RKO (cell line): ENCODE measurements around the gene GATAD2A.
"Not testable (repeated sequence)": the region's sequence is repeated elsewhere in the genome, so short reads cannot be mapped to it uniquely, and the experiment has no call there.

ENCODE experiments used
- DNase-seq: peaks from one replicate; pipeline ENCODE4 v3.0.0-alpha.2; 2016; ENCODE audit warnings: low spot score

Gene GATAD2A

DNA sequence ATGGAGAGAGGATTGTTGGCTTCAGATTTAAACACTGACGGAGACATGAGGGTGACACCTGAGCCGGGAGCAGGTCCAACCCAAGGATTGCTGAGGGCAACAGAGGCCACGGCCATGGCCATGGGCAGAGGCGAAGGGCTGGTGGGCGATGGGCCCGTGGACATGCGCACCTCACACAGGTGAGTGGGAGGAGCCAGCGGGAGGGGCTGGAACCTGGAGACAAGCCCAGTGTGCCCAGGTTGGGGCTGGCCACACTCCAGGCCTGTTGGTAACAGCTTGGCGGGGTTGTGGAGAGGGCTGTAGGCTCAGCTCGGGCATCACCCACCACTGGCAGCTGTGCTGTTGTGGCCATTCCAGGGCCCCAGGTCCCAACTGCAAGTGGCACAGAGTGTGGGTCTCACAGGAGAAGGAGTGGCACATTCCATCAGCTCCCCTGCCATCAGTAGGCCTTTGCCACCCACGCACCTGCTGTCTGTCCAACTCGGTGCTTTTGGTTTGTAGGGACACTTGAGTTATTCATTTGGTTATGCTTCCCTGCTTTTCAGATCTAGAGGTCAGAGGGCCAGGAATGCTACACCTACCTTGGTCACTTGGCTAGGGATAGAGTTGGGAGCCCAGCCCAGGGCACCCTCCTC is 60.1 kb downstream of the GATAD2A start:
- DNase-seq, result no peak

DNA sequence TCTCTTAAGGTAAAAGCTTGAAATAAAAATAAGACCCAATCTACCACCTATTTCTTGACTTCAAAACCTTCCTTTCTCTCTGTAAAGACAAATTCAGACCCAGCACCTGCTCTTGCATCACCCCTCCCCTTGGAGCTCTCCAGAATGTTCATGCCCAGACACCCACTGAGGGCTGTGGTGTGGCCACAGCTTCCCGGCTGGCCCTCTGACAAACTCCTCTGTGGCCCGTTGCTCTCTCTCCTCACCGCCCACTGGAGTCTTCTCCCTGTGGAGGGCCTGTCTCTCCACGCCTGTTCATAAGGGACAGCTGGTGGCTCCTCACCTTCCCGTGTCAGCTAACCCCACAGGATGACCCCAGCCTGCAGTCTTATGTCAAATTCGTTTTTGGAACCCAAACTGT is 60.7 kb downstream of the GATAD2A start:
- no peak for DNase-seq

DNA sequence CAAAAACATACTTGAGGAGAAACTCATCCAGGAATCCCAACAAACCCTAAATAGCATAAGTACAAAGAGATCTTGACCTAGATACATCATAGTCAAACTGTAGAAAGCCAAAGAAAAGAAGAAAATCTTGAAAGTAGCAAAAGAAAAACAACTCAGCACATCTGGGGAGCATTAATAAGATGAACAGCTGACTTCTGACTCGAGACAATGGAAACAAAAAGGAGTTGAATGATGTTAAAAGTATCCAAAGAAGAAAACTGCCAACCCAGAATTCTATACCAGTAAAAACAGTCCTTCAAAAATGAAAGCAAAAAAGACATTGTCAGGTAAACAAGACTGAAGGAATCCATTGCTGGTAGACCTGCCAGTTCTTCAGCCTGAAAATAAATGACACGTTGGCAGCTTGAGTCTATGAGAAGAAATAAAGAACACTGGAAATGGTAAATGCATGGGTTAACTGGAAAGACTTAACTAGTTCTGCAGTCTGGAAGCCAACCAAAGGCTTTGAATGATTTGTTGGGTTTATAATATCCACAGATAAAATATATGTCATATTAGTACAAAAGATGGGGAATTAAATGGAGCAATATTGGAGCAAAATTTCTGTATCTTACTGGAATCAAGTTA is 63.1 kb downstream of the GATAD2A start:
- DNase-seq, result no peak

DNA sequence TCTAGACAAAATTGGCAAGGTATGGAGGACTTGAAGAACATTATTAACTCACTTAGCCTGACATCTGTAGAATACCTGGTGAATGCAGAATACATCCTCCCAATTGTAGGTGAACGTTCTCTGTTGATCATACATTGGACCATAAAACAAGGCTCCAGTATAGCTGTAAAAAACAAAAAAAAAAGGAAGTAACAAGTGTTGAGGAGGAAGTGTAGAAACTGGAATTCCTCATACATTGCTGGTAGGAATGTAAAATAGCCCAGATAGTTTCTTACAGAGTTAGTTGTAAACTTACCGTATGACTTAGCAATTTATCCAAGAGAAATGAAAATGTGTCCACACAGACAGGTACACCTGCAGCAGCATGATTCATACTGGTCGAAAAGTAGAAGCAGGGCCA is 65.1 kb downstream of the GATAD2A start:
- no peak for DNase-seq

DNA sequence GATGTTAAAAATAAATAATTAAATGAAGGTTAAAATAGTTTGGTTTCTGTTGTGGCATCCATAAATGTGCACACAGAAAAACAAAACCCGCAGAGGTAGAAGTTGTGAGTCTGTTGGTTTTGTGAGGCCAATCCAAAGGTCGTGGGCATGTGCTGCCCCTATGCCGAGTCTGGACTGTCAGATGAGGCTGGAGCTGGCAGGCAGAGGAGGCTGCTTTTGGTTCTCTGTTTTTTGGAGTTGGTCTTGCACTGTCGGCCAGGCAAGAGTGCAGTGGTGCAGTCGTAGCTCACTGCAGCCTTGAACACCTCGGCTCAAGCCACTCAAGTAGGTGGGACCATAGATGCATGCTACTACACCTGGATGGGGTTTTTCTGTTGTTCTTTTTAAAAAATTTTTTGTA is 66.2 kb downstream of the GATAD2A start:
- DNase-seq, result no peak

DNA sequence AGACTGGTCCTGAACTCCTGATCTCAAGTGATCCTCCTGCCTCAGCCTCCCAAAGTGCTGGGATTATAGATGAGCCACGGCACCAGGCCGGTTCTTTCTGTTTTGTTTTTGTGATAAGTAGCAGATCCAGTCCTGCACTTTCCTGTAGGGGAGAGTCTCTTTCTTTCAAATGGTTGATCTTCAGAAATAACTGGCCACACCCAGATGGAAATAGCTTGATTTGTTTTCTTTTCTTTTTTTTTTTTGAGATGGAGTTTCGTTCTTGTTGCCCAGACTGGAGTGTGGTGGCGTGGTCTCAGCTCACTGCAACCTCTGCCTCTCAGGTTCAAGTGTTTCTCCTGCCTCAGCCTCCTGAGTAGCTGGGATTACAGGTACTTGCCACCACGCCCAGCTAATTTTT is 66.6 kb downstream of the GATAD2A start:
- not testable (repeated sequence) for DNase-seq

DNA sequence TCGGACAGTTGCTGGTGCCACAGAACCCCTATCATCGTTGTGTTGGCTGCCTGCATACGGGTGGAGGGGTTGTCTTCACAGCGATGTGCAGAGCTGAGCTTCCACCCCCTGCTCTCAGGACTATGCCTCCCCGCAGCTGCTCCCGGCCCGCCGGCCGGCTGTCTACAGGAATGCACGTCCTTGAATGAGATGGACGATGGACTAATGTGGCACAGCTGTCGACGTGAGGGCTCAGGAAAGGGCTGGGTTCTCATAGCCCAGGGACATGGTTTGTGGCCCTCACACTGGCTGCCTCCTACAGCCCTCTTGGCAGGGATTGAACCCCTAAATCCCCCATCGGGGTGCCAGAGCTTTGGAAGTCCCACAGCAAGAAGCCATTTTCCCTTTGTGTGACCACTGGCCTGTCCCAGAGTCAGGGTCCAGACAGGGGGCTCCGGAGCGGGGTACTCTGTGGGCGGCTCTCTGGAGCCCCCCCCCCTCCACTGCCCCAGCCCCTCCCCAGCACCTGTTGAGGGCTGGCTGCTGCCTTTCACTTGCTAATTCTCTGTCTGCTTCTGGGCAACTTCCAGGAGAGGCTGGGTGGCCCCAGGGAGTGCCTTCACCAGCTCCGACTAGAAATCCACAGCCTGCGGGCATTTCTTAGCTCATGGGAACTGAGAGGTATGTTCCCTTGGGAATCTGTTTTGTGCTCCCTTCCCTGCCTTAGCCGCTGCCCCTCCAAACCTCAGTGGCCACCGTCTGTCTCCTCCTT is 69.7 kb downstream of the GATAD2A start:
- no peak for DNase-seq

DNA sequence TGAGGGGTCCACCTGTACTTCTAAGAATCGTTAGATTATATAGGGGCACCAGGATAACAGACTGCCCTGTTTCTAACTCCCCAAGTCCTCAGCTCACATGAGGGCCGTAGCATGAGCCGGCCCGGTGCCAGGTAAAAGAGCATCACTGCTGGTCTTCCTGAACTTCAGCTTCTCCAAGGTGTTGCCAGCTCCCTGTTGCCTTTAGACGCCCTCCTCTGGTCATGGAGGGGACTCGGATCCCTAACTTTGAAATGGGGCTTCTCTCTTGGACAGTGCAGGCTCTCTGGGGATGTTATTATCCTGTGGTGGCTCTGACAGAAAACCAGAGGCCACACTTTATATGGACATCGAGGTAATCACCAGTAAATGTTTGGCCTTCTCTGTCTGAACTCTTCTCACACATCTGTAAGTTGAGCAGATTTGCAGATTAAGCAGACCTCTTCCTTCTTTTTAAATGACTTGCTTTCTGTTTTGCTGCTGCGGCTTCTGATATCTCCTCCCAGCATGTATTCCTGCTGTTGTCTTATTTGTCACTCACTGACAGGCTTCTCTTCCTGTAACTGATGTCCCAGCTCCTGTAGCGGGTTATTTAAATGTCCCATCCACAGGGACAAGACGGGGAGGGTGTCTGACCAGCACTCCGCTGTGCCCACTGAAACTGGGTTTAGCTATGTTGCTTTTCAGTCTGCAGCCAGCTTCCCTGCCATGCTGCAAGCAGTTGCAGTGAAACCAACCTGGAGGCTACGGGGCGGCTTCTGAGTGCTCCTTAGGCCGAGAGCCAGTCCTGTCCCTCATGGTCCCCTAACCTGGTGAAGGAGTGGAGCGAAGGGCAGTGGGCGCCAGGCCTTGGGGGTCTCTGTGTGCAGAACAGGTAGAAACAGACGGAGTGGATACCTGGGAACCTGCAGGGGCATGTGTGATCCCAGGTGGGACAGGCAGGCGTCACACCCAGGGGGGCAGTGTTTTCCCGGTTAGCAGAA is 70.7 kb downstream of the GATAD2A start:
- DNase-seq, result no peak

DNA sequence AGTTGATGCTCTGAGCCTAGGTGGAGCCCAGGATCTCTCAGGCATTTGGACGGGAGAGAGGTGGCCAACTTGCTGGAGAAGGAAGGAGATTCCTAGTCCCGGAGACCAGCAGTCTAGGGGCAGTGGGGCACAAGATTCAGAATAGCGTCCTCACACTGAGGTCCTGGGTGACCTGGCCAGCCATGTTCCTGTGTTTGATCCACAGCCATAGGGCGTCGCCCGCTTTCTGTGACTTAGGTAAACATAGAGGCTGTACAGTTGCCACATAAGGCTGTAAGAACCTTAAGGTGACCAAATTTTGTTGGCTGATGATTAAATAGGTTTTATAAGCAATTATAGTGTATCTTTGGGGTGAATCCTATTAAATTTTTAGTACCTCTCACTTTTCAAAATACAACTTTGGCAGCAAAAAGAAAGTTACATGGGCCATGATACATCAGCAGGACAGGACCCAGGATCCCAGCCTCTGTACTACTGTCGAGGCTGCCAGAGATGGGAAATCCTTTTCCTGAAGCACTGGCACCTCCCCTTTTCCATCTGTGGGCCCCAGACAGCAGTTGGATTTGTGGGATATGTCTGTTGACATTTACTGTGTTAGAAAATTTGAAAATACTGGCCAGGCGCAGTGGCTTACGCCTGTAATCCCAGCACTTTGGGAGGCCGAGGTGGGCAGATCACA is 72.4 kb downstream of the GATAD2A start:
- no peak for DNase-seq

DNA sequence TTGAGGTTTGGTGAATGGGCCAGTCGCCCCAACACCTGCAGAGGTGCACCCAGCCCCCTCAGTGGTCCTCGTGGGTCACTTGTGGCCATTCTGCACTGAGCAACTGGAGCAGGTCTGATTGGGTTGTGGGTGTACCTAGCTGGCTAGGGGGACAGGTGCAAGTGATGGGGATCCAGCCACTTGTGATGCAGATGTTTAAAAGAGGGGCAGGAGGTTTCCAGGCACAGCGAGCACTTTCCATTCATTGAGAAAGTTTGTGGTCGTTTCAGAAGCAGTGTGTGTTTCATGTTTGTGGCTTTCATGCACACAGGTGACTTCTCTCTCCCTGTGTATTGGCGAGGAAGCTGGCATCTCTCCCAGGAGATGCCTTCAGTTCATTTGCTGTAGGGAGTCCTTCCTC is 75.2 kb downstream of the GATAD2A start:
- DNase-seq, result no peak

DNA sequence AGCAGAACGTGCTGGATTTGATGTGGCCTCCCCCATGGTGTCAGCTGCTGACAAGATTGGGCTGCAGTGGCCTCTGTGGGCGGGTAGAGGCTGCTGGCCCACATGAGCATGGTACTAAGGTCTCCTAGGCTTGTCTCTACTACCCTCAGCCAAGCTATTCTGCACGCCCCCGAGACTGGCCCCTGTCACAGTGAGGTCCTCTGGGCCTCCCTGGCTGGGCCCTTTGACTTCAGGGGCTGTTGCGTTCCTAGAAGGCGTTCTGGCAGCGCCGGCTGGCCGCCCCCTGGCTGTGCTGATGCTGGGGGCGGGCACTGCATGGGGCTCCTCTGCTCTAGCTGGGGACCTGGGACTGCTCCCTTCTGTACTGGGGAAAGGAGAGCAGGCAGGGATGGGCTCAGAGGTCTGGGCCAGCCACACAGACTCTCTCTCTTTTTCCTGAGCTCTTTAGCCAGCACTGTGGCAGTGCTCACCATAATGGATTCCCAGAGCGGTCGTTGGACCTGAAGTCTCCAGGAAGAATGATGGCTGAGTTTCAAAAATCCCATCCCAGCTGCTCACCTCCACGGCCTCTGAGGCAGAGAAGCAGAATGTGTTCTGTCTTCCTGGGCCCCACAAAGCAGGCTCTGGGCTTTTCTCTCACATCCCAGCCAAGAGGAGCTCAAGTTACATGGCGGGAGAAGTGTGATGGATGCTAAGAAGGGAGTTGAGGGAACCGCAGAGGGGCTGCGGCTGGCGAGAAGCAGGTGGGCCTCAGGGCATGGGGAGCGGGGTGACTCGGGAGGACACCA is 77.5 kb downstream of the GATAD2A start:
- no peak for DNase-seq

DNA sequence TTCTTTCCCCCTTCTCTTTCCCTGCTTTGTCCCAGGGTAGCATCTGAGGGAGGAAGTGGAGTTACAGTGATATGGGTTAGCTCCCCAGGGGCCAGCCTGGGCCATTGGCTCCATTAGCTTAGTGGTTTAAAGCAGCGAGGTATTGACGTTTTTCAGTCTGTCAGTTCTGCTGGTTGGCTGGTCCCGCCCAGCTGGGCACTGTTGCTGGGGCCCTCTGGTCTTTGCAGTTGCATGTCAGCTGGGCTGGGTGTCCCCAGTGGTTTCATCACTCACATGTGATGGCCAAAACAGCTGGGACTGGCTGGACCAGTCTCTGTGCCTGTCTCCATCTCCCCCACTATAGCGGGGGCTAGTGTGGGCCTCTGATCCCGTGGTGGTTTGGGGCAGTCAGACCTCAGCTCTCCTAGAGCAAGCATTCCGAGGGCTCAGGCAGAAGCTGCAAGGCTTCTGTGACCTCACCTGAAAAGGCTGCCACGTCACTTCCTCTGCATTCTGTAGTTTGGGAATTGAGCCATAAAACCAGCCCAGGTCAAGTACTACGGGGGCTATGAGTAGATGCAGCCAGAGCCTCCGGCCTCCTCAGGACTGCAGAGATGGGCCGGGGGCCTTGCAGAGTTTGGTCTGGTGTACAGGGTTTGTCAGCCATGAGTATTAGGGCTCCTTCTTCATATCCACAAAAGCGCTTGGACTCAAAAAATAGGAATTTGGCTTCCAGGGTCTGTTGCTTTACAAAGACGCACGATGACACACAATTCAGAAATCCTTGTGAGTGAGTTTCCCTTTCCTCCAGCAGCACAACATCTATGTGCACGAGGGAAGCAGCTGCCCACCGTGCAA is 79.9 kb downstream of the GATAD2A start:
- DNase-seq, result no peak

DNA sequence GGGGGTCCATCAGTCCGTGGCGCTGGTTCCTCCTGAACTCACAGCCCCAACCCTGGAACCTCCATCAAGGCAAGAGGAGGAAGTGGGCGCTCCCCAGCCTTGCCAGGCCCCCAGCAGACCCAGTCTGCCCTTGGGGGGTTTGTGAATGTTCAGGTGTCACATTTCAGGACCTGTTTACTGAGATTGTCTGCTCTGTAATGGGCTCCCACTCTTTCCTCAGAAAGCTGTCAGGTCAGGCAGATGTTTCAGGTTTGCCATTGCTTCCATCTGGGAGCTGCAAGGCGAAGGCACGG is 80.5 kb downstream of the GATAD2A start:
- no peak for DNase-seq

DNA sequence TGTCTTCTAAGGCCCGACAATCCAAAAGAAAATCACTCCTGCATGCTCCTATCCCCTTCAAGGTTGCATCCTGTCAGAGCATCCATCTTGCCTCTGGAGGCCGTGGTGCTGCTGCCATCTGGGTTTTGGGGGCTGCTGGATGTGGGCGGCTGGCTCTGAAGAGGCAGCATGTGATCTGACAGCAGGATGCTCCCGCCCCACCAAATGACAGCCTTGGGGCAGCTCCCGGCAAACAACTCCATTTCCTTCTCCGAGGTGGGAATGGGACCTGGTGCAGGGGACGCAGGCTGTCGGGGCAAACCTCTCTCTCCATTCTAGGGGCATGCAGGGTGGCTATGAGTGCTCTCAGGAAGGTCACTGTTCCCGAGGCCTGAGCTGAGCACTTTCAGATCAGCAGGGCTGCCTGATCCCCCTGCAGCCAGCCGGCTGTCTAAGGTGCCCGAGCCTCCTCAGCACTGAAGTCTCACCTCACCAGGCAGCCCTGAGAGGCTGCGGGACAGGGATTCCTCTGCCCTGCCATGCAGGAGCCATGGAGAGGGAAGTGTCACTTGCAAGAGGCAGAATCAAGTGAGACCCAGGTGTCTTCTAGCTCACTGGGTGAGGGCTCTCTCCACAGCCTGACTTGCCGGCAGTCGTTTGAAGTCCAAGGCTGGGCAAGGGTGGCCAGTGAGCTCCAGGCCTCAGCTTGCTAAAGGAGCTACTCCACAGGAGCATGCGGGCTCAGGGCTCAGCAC is 81.0 kb downstream of the GATAD2A start:
- no peak for DNase-seq

DNA sequence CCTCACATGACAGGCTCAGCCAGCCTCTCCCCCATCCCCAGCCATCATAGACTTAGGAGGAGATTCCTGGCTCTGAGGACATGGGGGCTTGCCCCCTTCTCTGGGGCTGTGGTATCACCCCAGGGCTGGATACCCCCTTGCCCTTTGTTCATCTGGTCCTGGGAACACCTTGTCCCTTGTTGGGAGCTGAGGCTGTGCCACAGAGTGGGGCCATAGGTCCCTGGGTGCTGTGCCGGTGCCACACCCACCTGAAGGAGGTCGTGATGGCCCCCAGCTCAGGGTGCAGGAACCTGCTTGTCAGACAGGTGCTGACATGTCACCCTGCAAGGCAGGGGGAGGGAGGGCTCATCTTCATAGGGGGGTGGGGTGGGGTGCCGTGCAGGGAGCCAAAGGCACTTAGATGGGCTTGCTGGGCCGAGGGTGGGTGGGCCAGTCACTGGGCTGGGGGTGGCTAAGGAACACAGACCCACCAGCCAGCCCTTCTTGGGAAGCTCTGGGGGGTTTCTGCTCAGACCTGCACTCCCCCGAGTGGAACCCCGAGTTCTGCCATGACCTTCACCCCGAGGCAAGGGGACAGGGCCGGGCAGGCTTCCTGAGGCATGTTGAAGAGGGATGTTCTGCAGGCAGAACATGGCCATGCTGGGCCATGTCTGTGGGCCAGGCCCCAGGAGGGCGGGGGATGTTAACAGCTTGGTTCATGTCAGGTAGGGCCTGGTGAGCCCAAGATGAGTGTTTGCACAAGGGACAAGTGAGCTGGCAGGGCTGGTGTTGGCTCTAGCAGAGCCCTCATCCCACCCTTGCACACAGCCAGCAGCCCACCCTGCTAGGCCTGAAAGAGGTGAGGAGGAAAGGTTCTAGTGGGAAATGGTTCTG is 81.8 kb downstream of the GATAD2A start:
- no peak for DNase-seq

DNA sequence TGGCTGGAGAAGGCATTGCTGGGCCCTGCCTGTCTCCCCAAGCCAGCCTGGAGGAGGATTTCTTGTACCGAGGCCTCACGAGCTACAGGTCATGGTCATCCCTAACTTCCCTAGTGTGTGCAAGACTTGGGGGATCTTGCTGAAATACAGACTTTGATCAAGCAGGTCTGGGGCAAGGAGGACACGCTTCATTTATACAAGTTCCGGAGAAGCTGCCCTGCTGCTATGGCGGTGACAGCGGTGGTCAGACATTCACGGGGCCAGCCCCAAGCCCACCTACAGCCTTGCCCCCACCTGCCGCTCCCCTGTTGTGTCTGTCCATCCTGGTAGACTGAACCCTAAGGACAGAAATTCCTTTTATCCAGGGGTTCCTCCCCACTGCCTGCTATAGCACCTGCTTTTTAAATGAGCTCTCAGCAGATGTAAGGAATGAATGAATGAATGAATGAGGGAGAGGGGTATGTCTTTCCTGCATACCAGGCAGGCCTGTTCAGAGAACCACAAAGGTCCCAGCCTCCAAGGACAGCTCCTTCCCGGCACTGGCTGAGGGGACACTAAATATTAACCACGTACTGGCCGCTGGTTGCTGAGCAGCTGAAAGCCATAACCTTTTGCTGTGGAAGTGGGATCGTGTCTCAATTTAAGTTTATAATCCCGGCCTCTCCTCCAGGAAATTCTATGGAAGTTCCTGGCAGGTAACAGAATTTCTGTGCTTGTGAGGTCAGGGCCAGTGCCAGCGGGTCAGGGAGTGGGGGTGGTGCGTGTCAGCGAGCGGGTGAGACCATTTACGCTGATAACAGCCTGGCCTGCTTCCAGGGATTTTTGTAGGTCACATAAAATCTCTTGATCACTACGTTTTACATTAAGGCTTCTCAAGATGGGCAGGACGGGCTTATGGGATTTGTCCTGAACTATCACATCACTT is 82.7 kb downstream of the GATAD2A start:
- no peak for DNase-seq
